SU-DHL-6 (cell line): ENCODE results near the gene PPP2R5C.

Experiments used
- H2AFZ ChIP-seq: fragments of 200-600 bp; sonication (generic); 2 replicates; pipeline ENCODE4 v1.6.1; 2014; ENCODE audit warnings: low read depth, mild to moderate bottlenecking, moderate library complexity, mixed read lengths, antibody characterized with exemption, low read length; ENCODE audit not compliant: severe bottlenecking
- H3F3A ChIP-seq: fragments of 200-600 bp; shearing (Covaris generic); 2 replicates; pipeline ENCODE4 v1.6.0; 2016; ENCODE audit warnings: antibody characterized with exemption, mild to moderate bottlenecking; ENCODE audit not compliant: insufficient read depth
- H3K27ac ChIP-seq: fragments of 200-600 bp; sonication (generic); 2 replicates; pipeline ENCODE4 v1.5.1; 2016; ENCODE audit warnings: low read depth, mild to moderate bottlenecking, low read length, moderate library complexity, mixed read lengths
- H3K27me3 ChIP-seq: fragments of 200-600 bp; sonication (generic), shearing (Covaris generic); 2 replicates; pipeline ENCODE4 v1.6.0; 2014; ENCODE audit warnings: mild to moderate bottlenecking, low read length
- H3K36me3 ChIP-seq: fragments of 200-600 bp; sonication (generic); 2 replicates; pipeline ENCODE4 v1.6.1; 2014; ENCODE audit warnings: mild to moderate bottlenecking, low read length, mixed read lengths
- H3K4me2 ChIP-seq: fragments of 300-600, 200-600 bp; shearing (Covaris generic), sonication (generic); 2 replicates; pipeline ENCODE4 v1.6.0; 2014; ENCODE audit warnings: low read length, low read depth, mild to moderate bottlenecking; ENCODE audit not compliant: poor library complexity, severe bottlenecking
- H3K4me3 ChIP-seq: fragments of 200-600 bp; sonication (generic); 2 replicates; pipeline ENCODE4 v1.5.1; 2014; ENCODE audit warnings: antibody characterized with exemption, low read length, mild to moderate bottlenecking, mixed read lengths; ENCODE audit not compliant: insufficient read depth, poor library complexity, severe bottlenecking
- H3K79me2 ChIP-seq: fragments of 200-600 bp; sonication (generic); 2 replicates; pipeline ENCODE4 v1.6.1; 2014; ENCODE audit warnings: mild to moderate bottlenecking, low read length, moderate library complexity; ENCODE audit not compliant: insufficient read depth
- H3K9ac ChIP-seq: fragments of 200-600 bp; sonication (generic); 2 replicates; pipeline ENCODE4 v1.7.0; 2014; ENCODE audit warnings: mild to moderate bottlenecking, low read length
- H3K9me2 ChIP-seq: fragments of 200-600 bp; sonication (generic); replicated peaks from 2 replicates; pipeline ENCODE4 v1.6.1; 2014; ENCODE audit warnings: low read length; ENCODE audit not compliant: insufficient read depth
- H3K9me3 ChIP-seq: fragments of 200-600 bp; sonication (generic); 2 replicates; pipeline ENCODE4 v1.6.1; 2014; ENCODE audit warnings: low read length, mixed read lengths; ENCODE audit not compliant: insufficient read depth
- H4K20me1 ChIP-seq: fragments of 200-600 bp; sonication (generic); 2 replicates; pipeline ENCODE4 v1.6.1; 2014; ENCODE audit warnings: low read depth, mild to moderate bottlenecking, antibody characterized with exemption, low read length, moderate library complexity, mixed read lengths
- EZH2phosphoT487 ChIP-seq: fragments of 200-600 bp; sonication (generic), shearing (Covaris generic); conservative IDR thresholded peaks from 2 replicates; pipeline ENCODE4 v1.6.1; 2018; ENCODE audit warnings: mild to moderate bottlenecking, antibody characterized with exemption, low read length, moderate library complexity, mixed read lengths
- TF ChIP-seq, protein P1 (sequence below): fragments of 200-600 bp; sonication (generic); IDR thresholded peaks from one replicate; pipeline ENCODE4 v1.5.1; 2017; ENCODE audit warnings: antibody characterized with exemption, mild to moderate bottlenecking, low read length, moderate library complexity; ENCODE audit not compliant: insufficient read depth, poor library complexity, severe bottlenecking

The PPP2R5C gene

DNA sequence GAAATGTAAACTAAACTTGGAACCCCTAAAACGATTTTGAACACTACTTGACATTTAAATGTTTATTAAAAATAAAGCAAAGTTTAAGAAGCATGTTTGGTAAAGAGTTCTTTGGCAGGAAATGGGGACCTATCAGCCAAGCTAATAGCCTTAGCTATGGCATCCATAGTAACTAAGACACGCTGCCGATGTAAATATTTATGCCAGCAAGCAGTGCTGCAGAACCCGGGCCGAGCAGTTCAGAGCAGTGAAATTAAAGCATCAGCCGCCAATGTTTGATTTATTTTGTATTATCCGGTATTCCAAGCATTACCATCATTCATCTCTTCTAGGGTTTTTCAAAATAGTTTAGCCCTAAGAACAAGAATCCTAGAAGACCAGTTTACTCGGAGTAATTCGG, 61.6 kb downstream of the PPP2R5C start:
- no peaks in the 10 kb centered on the region for H3K9me3 ChIP-seq
- H3K4me3 ChIP-seq, result peak overlapping the region; percentile 52
- H3F3A ChIP-seq, result peaks cover 67% of the 10 kb centered on the region
- H3K79me2 ChIP-seq, result peaks cover 98% of the 10 kb centered on the region
- no peak overlapping the region for H2AFZ ChIP-seq
- H3K36me3 ChIP-seq, result peaks cover 12% of the 10 kb centered on the region; the same call in 1 of the 2 replicates
- no peaks in the 10 kb centered on the region for H3K9me2 ChIP-seq
- H3K4me2 ChIP-seq, result peak overlapping the region; percentile 88
- H4K20me1 ChIP-seq, result no peaks in the 10 kb centered on the region
- H3K27me3 ChIP-seq, result no peaks in the 10 kb centered on the region
- peak overlapping the region; percentile 59 for H3K9ac ChIP-seq
- H3K27ac ChIP-seq, result peak overlapping the region; percentile 98
- TF ChIP-seq, protein P1, sequence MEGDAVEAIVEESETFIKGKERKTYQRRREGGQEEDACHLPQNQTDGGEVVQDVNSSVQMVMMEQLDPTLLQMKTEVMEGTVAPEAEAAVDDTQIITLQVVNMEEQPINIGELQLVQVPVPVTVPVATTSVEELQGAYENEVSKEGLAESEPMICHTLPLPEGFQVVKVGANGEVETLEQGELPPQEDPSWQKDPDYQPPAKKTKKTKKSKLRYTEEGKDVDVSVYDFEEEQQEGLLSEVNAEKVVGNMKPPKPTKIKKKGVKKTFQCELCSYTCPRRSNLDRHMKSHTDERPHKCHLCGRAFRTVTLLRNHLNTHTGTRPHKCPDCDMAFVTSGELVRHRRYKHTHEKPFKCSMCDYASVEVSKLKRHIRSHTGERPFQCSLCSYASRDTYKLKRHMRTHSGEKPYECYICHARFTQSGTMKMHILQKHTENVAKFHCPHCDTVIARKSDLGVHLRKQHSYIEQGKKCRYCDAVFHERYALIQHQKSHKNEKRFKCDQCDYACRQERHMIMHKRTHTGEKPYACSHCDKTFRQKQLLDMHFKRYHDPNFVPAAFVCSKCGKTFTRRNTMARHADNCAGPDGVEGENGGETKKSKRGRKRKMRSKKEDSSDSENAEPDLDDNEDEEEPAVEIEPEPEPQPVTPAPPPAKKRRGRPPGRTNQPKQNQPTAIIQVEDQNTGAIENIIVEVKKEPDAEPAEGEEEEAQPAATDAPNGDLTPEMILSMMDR, result no peak
- no peak for TF ChIP-seq EZH2phosphoT487

DNA sequence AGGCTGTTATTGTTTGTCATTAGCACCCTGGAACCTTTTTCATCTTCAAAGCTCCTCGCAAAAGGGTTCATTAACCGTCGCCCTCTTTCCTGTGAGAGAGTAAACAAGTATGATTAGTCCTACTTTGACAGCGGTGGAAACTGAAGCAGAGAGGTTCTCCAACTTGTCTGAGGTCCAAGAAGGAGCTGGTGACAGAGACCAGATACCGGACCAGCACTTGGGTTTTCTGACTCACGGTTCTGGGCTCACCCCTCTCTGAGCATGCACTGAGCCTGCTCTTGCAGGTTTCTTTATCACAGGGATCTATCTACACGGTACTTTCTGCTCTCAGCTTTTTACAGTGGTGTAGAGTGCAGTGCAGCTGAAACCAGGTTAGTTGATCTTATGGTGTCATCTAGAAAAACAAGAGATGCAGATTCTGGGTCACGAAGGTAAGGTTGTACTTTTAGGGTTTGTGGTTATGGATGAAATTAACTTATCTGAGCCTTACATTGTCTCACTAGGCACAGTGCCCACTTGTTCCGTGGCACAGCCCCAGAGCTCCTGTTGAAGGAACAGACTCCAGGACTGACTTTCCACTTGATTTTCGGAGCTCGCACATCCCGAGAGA, 62.1 kb downstream of the PPP2R5C start:
- Histone ChIP-seq H3K4me3 (peak overlapping the region; percentile 52), H3K79me2 (peaks cover 98% of the 10 kb centered on the region), H4K20me1 (no peaks in the 10 kb centered on the region), H3K9me3 (no peaks in the 10 kb centered on the region), H2AFZ (no peak overlapping the region), H3K27me3 (no peaks in the 10 kb centered on the region), H3K36me3 (peaks cover 12% of the 10 kb centered on the region; the same call in 1 of the 2 replicates), H3F3A (peaks cover 67% of the 10 kb centered on the region), H3K27ac (peak overlapping the region; percentile 98), H3K9ac (peak overlapping the region; percentile 59), H3K9me2 (no peaks in the 10 kb centered on the region), H3K4me2 (peak overlapping the region; percentile 88)
- TF ChIP-seq EZH2phosphoT487, result no peak
- TF ChIP-seq, protein P1, result no peak

DNA sequence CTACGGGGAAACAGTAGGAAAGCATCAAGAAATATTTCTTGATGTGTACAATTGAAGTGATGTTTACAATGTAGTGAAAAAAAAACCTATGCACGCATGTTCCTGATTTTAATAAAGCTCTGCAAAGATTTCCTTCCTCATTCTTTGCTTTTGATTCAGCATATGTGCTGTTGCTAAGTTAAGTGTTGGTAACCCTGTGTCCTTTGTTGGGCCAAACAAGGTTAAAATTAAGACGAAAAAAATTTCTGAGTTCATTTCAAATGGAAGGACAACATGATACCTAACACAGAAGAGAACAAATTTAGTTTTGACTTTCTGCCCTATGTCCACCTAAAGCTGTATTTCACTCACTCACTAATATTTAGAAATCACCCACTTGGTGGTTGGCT, 62.8 kb downstream of the PPP2R5C start:
- TF ChIP-seq, protein P1, result no peak
- no peak for TF ChIP-seq EZH2phosphoT487
- no peaks in the 10 kb centered on the region for H3K9me3 ChIP-seq
- H3K27me3 ChIP-seq, result no peaks in the 10 kb centered on the region
- peaks cover 59% of the 10 kb centered on the region for H3F3A ChIP-seq
- H3K9me2 ChIP-seq, result no peaks in the 10 kb centered on the region
- peaks cover 98% of the 10 kb centered on the region for H3K79me2 ChIP-seq
- peak overlapping the region; percentile 98 for H3K27ac ChIP-seq
- no peak overlapping the region for H2AFZ ChIP-seq
- peak overlapping the region; percentile 88 for H3K4me2 ChIP-seq
- H3K4me3 ChIP-seq, result peak overlapping the region; percentile 52
- no peaks in the 10 kb centered on the region for H4K20me1 ChIP-seq
- H3K9ac ChIP-seq, result peak overlapping the region; percentile 59
- peaks cover 12% of the 10 kb centered on the region; the same call in 1 of the 2 replicates for H3K36me3 ChIP-seq
